Heart right ventricle (tissue), 16 donors: ENCODE data around the gene IL33. TPM values are rescaled to one million over a fixed set of nuclear protein-coding genes. Genes with fewer than 3 reads are reported as not detected.

Experiments
- ATAC-seq, 8 donors: fragments of 200-7000 bp; cut with Tn5 transposase; one replicate each; pipeline ENCODE4 v1.9.1; 2020; ENCODE audit warnings: mild to moderate bottlenecking in 8 of 8, moderate library complexity in 8 of 8, moderate number of reproducible peaks in 1 of 8
- DNase-seq, 2 donors: peaks; one replicate each; pipeline ENCODE4 v3.0.0-alpha.2; 2020
- H3K27ac ChIP-seq, 10 donors: fragments of 200-600 bp; sonication (generic) in 2 of 10; one replicate each; pipeline versions ENCODE4 v1.5.0 to v1.8.0; 2020 to 2022; ENCODE audit warnings: mild to moderate bottlenecking in 3 of 10
- H3K27me3 ChIP-seq, 7 donors: fragments of 200-600 bp; one replicate each; pipeline ENCODE4 v1.8.0; 2021 to 2022; ENCODE audit warnings: mild to moderate bottlenecking in 2 of 7
- H3K36me3 ChIP-seq, 9 donors: fragments of 200-600 bp; sonication (generic) in 1 of 9; one replicate each; pipeline versions ENCODE4 v1.5.0 to v1.8.0; 2020 to 2022; ENCODE audit warnings: mild to moderate bottlenecking in 2 of 9
- H3K4me1 ChIP-seq, 9 donors: fragments of 200-600 bp; sonication (generic) in 1 of 9; one replicate each; pipeline versions ENCODE4 v1.5.0 to v1.8.0; 2020 to 2022; ENCODE audit warnings: mild to moderate bottlenecking in 4 of 9
- H3K4me3 ChIP-seq, 10 donors: fragments of 200-600 bp; sonication (generic) in 2 of 10; one replicate each; pipeline versions ENCODE4 v1.5.0 to v1.8.0; 2020 to 2022; ENCODE audit warnings: mild to moderate bottlenecking in 7 of 10, moderate library complexity in 2 of 10
- H3K9me3 ChIP-seq, 11 donors: fragments of 200-600 bp in 10 of 11; sonication (generic) in 2 of 11; one replicate each; pipeline versions ENCODE4 v1.5.0 to v1.8.0; 2013 to 2022; ENCODE audit warnings: mild to moderate bottlenecking in 2 of 11, control low read depth in 1 of 11, moderate library complexity in 1 of 11
- CTCF ChIP-seq, 9 donors: fragments of 200-600 bp; sonication (generic) in 2 of 9; IDR thresholded peaks; one replicate each; pipeline versions ENCODE4 v1.5.0 to v1.8.0; 2021 to 2022; ENCODE audit warnings: antibody characterized with exemption in 9 of 9, mild to moderate bottlenecking in 5 of 9, moderate library complexity in 1 of 9
- WGBS, 2 donors: extraction: QIAGEN DNeasy Blood & Tissue Kit; methylation state at CpG; one replicate each; pipeline ENCODE4 v1.1.7; 2013; ENCODE audit warnings: inconsistent platforms in 1 of 2; 5-methylcytosine and 5-hydroxymethylcytosine counted together
- intact Hi-C, 10 donors: fragments of 100-400 bp; cut with DNase I; formaldehyde crosslinking; loops; one replicate each; pipeline versions ENCODE4 v1.11.1 to v1.14.2; 2022
- polyA plus RNA-seq, 2 donors: library from polyadenylated mRNA; stranded (reverse); fragments of 200-250 nt; gene quantifications; one replicate each; pipeline ENCODE4 v1.2.3, GENCODE V29; 2013
- total RNA-seq, 10 donors: library from RNA; stranded (reverse); fragmentation: NEBNext Ultra II Directional in 3 of 10; extraction: Animal tissue kit (Norgen Biotek cat#: 25700) in 3 of 10; gene quantifications; one replicate each; pipeline versions ENCODE4 v1.2.1 to v1.2.4, GENCODE V29; 2021 to 2023
- donor health status: Arrhythmogenic right ventricular cardiomyopathy.
- donor health status: ischemic (EF 13 %, LVEDD 7.1; RV severe dilation, severe dysfunction).
- donor health status: healthy with polysubstance abuse.
- donor health status: DM: no; HTN: yes; CAD: no.
- donor health status: DM: no; HTN: no; CAD: no.
- donor health status: ischemic (EF 25% LVEDD 6.9; RV normal size, moderate dysfunction).
- donor health status: ischemic (EF 25% LVEDD 5.7; RV mildly dilated, moderate dysfunction).
- donor health status: healthy.
- donor health status: DM: yes; HTN: yes; CAD: no.
- donor health status: Ischemic cardiomyopathy.
- donor health status: ischemic (EF 35%, LVEDD 5.7; RV mildly dilated, moderate dysfunction).
- donor health status: nonischemic (EF 11% LVEDD 7.7; RV severe dilation, severe dysfunction).
- donor health status: DM: yes; HTN: yes; CAD: no.
- donor health status: PGD.
- donor health status: ischemic (EF 29% LVEDD 5.4; RV normal size, mild dysfunction).
- donor health status: nonischemic (EF 23%, LVEDD 6.1; RV moderate dilation, normal function).

The IL33 gene
- total and polyA plus RNA-seq, 12 donors = 11.8 to 41.8 (median 19.0) TPM

- intact Hi-C loops = loop anchor here in 2 of 10 donors (10.0 kb wide), 1 partner anchor 56 kb away; no protein-coding TSS in a partner anchor
- peaks cover 0 to 75% (median 11%) of the 10 kb centered on the region in 9 donors for H3K4me1 ChIP-seq
- WGBS, 2 donors = 54 to 62% methylated on average over 4 of the region's 4 CpGs
Measured at GRCh38 chr9:6219040-6219439, 3.4 kb downstream of the IL33 start.

GRCh38 chr9:6219981-6220380 is 4.4 kb downstream of the IL33 start:
- intact Hi-C loops = loop anchor here in 3 of 10 donors (10.0 kb wide), 1 partner anchor 55 kb away; no protein-coding TSS in a partner anchor
- ATAC-seq = no peak

More at GRCh38 chr9:6219040-6219439, 3.4 kb downstream of the IL33 start:
- peak overlapping the region in 3 of 10 donors; percentile 1 to 16 (median 2) for H3K4me3 ChIP-seq
- H3K27me3 ChIP-seq = no peaks in the 10 kb centered on the region
- TF ChIP-seq CTCF (IDR thresholded peaks at IDR 0.05) = no peak
- H3K9me3 ChIP-seq = no peaks in the 10 kb centered on the region
- H3K27ac ChIP-seq = peak overlapping the region in 8 of 10 donors; percentile 10 to 80 (median 48)
- ATAC-seq = no peak
- H3K36me3 ChIP-seq = no peaks in the 10 kb centered on the region
- no peak for DNase-seq

GRCh38 chr9:6224393-6225154 is 9.0 kb downstream of the IL33 start:
- ATAC-seq = no peak
- Histone ChIP-seq H3K36me3 (no peaks in the 10 kb centered on the region), H3K4me1 (peaks cover 0 to 95% (median 46%) of the 10 kb centered on the region in 9 donors), H3K4me3 (no peak overlapping the region), H3K9me3 (no peaks in the 10 kb centered on the region), H3K27ac (peak overlapping the region in 3 of 10 donors; percentile 30 to 59 (median 43)), H3K27me3 (no peaks in the 10 kb centered on the region)
- DNase-seq = no peak
- WGBS, 2 donors = 97 to 99% methylated on average over 1 of the region's 1 CpG
- intact Hi-C loops = loop anchor here in 1 of 10 donors (10.0 kb wide), 1 partner anchor 50 kb away; no protein-coding TSS in a partner anchor
- TF ChIP-seq CTCF (IDR thresholded peaks at IDR 0.05) = no peak

More at GRCh38 chr9:6219981-6220380, 4.4 kb downstream of the IL33 start:
- no peaks in the 10 kb centered on the region for H3K36me3 ChIP-seq
- H3K27me3 ChIP-seq = no peaks in the 10 kb centered on the region
- no peaks in the 10 kb centered on the region for H3K9me3 ChIP-seq
- H3K27ac ChIP-seq = peak overlapping the region in 7 of 10 donors; percentile 10 to 80 (median 49)
- no peak for TF ChIP-seq CTCF (IDR thresholded peaks at IDR 0.05)
- H3K4me3 ChIP-seq = peak overlapping the region in 2 of 10 donors; percentile 6
- 50 to 51% methylated on average over 2 of the region's 2 CpGs for WGBS, 2 donors
- no peak for DNase-seq
- H3K4me1 ChIP-seq = peaks cover 0 to 75% (median 15%) of the 10 kb centered on the region in 9 donors

- no peak for TF ChIP-seq CTCF (IDR thresholded peaks at IDR 0.05)
- no peaks in the 10 kb centered on the region for H3K9me3 ChIP-seq
- ATAC-seq = peak in 5 of 8 donors; percentile 18 to 62 (median 49)
- no peaks in the 10 kb centered on the region for H3K27me3 ChIP-seq
- H3K36me3 ChIP-seq = no peaks in the 10 kb centered on the region
- H3K4me3 ChIP-seq = no peak overlapping the region
- 21 to 34% methylated on average over 1 of the region's 1 CpG for WGBS, 2 donors
- DNase-seq = peak in 1 of 2 donors; percentile 39
- H3K27ac ChIP-seq = peak overlapping the region in 5 of 10 donors; percentile 25 to 59 (median 46)
- peaks cover 2 to 95% (median 52%) of the 10 kb centered on the region in 9 donors for H3K4me1 ChIP-seq
- intact Hi-C loops = loop anchor here in 2 of 10 donors (1.0 to 10.0 kb wide), 2 partner anchors 9 to 48 kb away; no protein-coding TSS in a partner anchor
Measured at GRCh38 chr9:6226696-6227095, 11.1 kb downstream of the IL33 start.
